DOHH2 (cell line): ENCODE measurements around the gene NRCAM.

Experiments
- H3F3A ChIP-seq: fragments of 200-600 bp; sonication (generic), shearing (Covaris generic); 2 replicates; pipeline ENCODE4 v1.6.0; 2016; ENCODE audit warnings: antibody characterized with exemption, mild to moderate bottlenecking; ENCODE audit not compliant: control insufficient read depth, insufficient read depth
- H3K27ac ChIP-seq: fragments of 200-600 bp; sonication (generic); 2 replicates; pipeline ENCODE4 v1.5.1; 2014; ENCODE audit warnings: low read depth, mild to moderate bottlenecking, low read length, moderate library complexity
- H3K27me3 ChIP-seq: fragments of 200-600 bp; sonication (generic); 2 replicates; pipeline ENCODE4 v1.6.1; 2014; ENCODE audit warnings: mild to moderate bottlenecking, low read length, mixed read lengths; ENCODE audit not compliant: control insufficient read depth
- H3K36me3 ChIP-seq: fragments of 200-600 bp; sonication (generic); 2 replicates; pipeline ENCODE4 v1.6.1; 2014; ENCODE audit warnings: mild to moderate bottlenecking, low read length, moderate library complexity, mixed read lengths; ENCODE audit not compliant: control insufficient read depth
- H3K4me1 ChIP-seq: fragments of 200-600 bp; sonication (generic); 2 replicates; pipeline ENCODE4 v1.6.1; 2014; ENCODE audit warnings: mild to moderate bottlenecking, low read length, mixed read lengths; ENCODE audit not compliant: control insufficient read depth
- H3K4me2 ChIP-seq: fragments of 200-600 bp; sonication (generic); 2 replicates; pipeline ENCODE4 v1.6.0; 2014; ENCODE audit warnings: mild to moderate bottlenecking, low read length, moderate library complexity
- H3K4me3 ChIP-seq: fragments of 200-600 bp; sonication (generic); 2 replicates; pipeline ENCODE4 v1.5.1; 2014; ENCODE audit warnings: mild to moderate bottlenecking, low read length, mixed read lengths
- H3K79me2 ChIP-seq: fragments of 200-600 bp; sonication (generic); 2 replicates; pipeline ENCODE4 v1.6.1; 2014; ENCODE audit warnings: mild to moderate bottlenecking, low read length, mixed read lengths; ENCODE audit not compliant: control insufficient read depth
- H3K9me2 ChIP-seq: fragments of 200-600 bp; sonication (generic); replicated peaks from 2 replicates; pipeline ENCODE4 v1.6.1; 2014; ENCODE audit warnings: mild to moderate bottlenecking, low read length, mixed read lengths; ENCODE audit not compliant: control insufficient read depth
- H3K9me3 ChIP-seq: fragments of 200-600 bp; sonication (generic); 2 replicates; pipeline ENCODE4 v1.6.1; 2014; ENCODE audit warnings: antibody characterized with exemption, low read length, mixed read lengths; ENCODE audit not compliant: control insufficient read depth, insufficient read depth
- H4K20me1 ChIP-seq: fragments of 200-600 bp; sonication (generic); 2 replicates; pipeline ENCODE4 v1.6.0; 2014; ENCODE audit warnings: low read depth, mild to moderate bottlenecking, antibody characterized with exemption, low read length, moderate library complexity; ENCODE audit not compliant: control insufficient read depth, insufficient read depth
- CTCF ChIP-seq: fragments of 200-600 bp; sonication (generic); IDR thresholded peaks from one replicate; pipeline ENCODE4 v1.5.1; 2014; ENCODE audit warnings: antibody characterized with exemption, mild to moderate bottlenecking, low read depth, low read length; ENCODE audit not compliant: poor library complexity, severe bottlenecking
- EZH2phosphoT487 ChIP-seq: fragments of 200-600 bp; sonication (generic); IDR thresholded peaks from 2 replicates; pipeline ENCODE4 v1.6.1; 2017; ENCODE audit warnings: borderline replicate concordance, mild to moderate bottlenecking, antibody characterized with exemption, low read length, moderate library complexity, mixed read lengths

Gene NRCAM

GRCh38 chr7:108442039-108442568, 14.1 kb downstream of the NRCAM start:
- Histone ChIP-seq H3K4me3 (no peak overlapping the region), H3K27ac (no peak overlapping the region), H3K9me2 (no peaks in the 10 kb centered on the region), H3F3A (no peaks in the 10 kb centered on the region), H4K20me1 (no peaks in the 10 kb centered on the region), H3K79me2 (no peaks in the 10 kb centered on the region), H3K4me2 (no peak overlapping the region), H3K27me3 (peaks cover 12% of the 10 kb centered on the region; the same call in 1 of the 2 replicates), H3K4me1 (no peaks in the 10 kb centered on the region), H3K9me3 (no peaks in the 10 kb centered on the region), H3K36me3 (no peaks in the 10 kb centered on the region)
- TF ChIP-seq EZH2phosphoT487 (no peak), CTCF (no peak)

- Histone ChIP-seq H3K79me2 (no peaks in the 10 kb centered on the region), H3K4me2 (no peak overlapping the region), H3K27me3 (peaks cover 12% of the 10 kb centered on the region; the same call in 1 of the 2 replicates), H3K4me1 (no peaks in the 10 kb centered on the region), H3K9me3 (no peaks in the 10 kb centered on the region), H3K9me2 (no peaks in the 10 kb centered on the region), H3F3A (no peaks in the 10 kb centered on the region), H4K20me1 (no peaks in the 10 kb centered on the region), H3K36me3 (no peaks in the 10 kb centered on the region), H3K4me3 (no peak overlapping the region), H3K27ac (no peak overlapping the region)
- TF ChIP-seq CTCF (no peak), EZH2phosphoT487 (no peak)
These were observed 14.8 kb downstream of the NRCAM start for GRCh38 chr7:108441392-108441955.

GRCh38 chr7:108440613-108441012, 15.6 kb downstream of the NRCAM start:
- H3K27ac ChIP-seq = no peak overlapping the region
- no peaks in the 10 kb centered on the region for H4K20me1 ChIP-seq
- TF ChIP-seq EZH2phosphoT487 (no peak), CTCF (no peak)
- H3K4me3 ChIP-seq = no peak overlapping the region
- no peak overlapping the region for H3K4me2 ChIP-seq
- H3K9me3 ChIP-seq = no peaks in the 10 kb centered on the region
- no peaks in the 10 kb centered on the region for H3K36me3 ChIP-seq
- H3F3A ChIP-seq = no peaks in the 10 kb centered on the region
- H3K4me1 ChIP-seq = no peaks in the 10 kb centered on the region
- H3K79me2 ChIP-seq = no peaks in the 10 kb centered on the region
- peaks cover 6% of the 10 kb centered on the region; the same call in 1 of the 2 replicates for H3K27me3 ChIP-seq
- H3K9me2 ChIP-seq = no peaks in the 10 kb centered on the region
